Body of pancreas (tissue), 4 donors: Measurements from ENCODE around the gene FAM222B. TPM values are rescaled to one million over a fixed set of nuclear protein-coding genes. Genes with fewer than 3 reads are reported as not detected.

Source experiments
- ATAC-seq: fragments of 150-250 bp; one replicate; pipeline ENCODE4 v1.9.1; 2016
- DNase-seq, 4 donors: peaks; one replicate each; pipeline ENCODE4 v3.0.0-alpha.2; 2019
- H3K27ac ChIP-seq, 4 donors: fragments of 200-600 bp; sonication (generic); 1 replicate in 3 of 4; 2 replicates in 1 of 4; pipeline versions ENCODE4 v1.5.1 to v1.6.1; 2016 to 2019; ENCODE audit warnings: mild to moderate bottlenecking in 1 of 4, mixed read lengths in 1 of 4, moderate library complexity in 1 of 4
- H3K27me3 ChIP-seq, 2 donors: fragments of 200-600 bp; sonication (generic); one replicate each; pipeline ENCODE4 v1.6.0; 2016; ENCODE audit warnings: mild to moderate bottlenecking in 1 of 2
- H3K36me3 ChIP-seq, 2 donors: fragments of 200-600 bp; sonication (generic); replicated peaks in 1 of 2; 2 replicates each; pipeline ENCODE4 v1.5.1; 2016; ENCODE audit warnings: low read depth in 2 of 2; ENCODE audit not compliant: insufficient read depth in 1 of 2
- H3K4me1 ChIP-seq: fragments of 200-600 bp; sonication (generic); one replicate; pipeline ENCODE4 v1.6.0; 2016
- H3K4me3 ChIP-seq, 2 donors: fragments of 200-600 bp; sonication (generic); 1 replicate in 1 of 2; 2 replicates in 1 of 2; pipeline ENCODE4 v1.5.1; 2016 to 2019
- H3K9me3 ChIP-seq, 3 donors: fragments of 200-600 bp; sonication (generic); 1 replicate in 2 of 3; 2 replicates in 1 of 3; pipeline ENCODE4 v1.5.1; 2016
- CTCF ChIP-seq, 7 experiments: fragments of 450-650 bp in 4 of 7; fragments of 200-600 bp in 3 of 7; sonication (generic) in 3 of 7; IDR thresholded peaks; one replicate each; pipeline ENCODE4 v1.5.1; 2016 to 2019; ENCODE audit warnings: antibody characterized with exemption in 7 of 7
- POLR2A ChIP-seq, 3 donors: fragments of 450-650 bp; IDR thresholded peaks; one replicate each; pipeline ENCODE4 v1.6.1; 2016; ENCODE audit warnings: antibody characterized with exemption in 3 of 3, mild to moderate bottlenecking in 2 of 3
- WGBS, 2 donors: methylation state at CpG; one replicate each; pipeline ENCODE4 v1.1.5; 2017; 5-methylcytosine and 5-hydroxymethylcytosine counted together
- intact Hi-C: fragments of 100-400 bp; cut with DNase I; formaldehyde crosslinking; loops from one replicate; pipeline ENCODE4 v1.15.1; 2023
- total RNA-seq, 2 donors: library from RNA; depleted of rRNA; stranded (reverse); fragments of >200 nt; gene quantifications; one replicate each; pipeline ENCODE4 v1.1.0, GENCODE V29; 2016

The FAM222B gene
- total RNA-seq, 2 donors from 2014 or later = 9.9 to 15.3 TPM

- TF ChIP-seq POLR2A (IDR thresholded peaks at IDR 0.05) = no peak
- Histone ChIP-seq H3K4me3 (no peak overlapping the region), H3K4me1 (no peaks in the 10 kb centered on the region), H3K36me3 (peaks cover 0 to under 1% of the 10 kb centered on the region in 2 donors), H3K27me3 (no peaks in the 10 kb centered on the region), H3K27ac (no peak overlapping the region), H3K9me3 (no peaks in the 10 kb centered on the region)
- DNase-seq (no peak), ATAC-seq (no peak)
- WGBS, 2 donors = 69 to 77% methylated on average over 3 of the region's 3 CpGs
- intact Hi-C loops = no loop called here
Observed at GRCh38 chr17:28874750-28875149, 32.2 kb upstream of the FAM222B start.

DNA sequence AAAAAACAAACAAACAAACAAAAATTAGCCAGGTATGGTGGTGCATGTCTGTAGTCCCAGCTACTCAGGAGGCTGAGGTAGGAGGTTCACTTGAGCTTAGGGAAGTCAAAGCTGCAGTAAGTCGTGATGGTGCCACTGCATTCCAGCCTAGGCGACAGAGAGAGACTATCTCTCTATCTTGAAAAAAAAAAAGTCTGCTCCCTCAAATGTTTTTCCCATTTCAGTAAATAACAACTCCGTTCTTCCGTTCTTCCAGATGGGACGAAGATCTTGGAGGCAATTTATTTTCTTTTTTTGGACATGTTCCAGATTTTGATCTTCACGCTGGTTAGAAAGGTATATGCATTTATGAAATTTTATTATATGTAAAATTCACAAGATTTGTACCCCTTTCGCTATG lies 31.2 kb upstream of the FAM222B start:
- no peaks in the 10 kb centered on the region for H3K36me3 ChIP-seq
- H3K27me3 ChIP-seq = no peaks in the 10 kb centered on the region
- intact Hi-C loops = no loop called here
- H3K27ac ChIP-seq = no peak overlapping the region
- H3K4me1 ChIP-seq = no peaks in the 10 kb centered on the region
- ATAC-seq = no peak
- no peak for DNase-seq
- TF ChIP-seq CTCF (IDR thresholded peaks at IDR 0.05) = no peak
- TF ChIP-seq POLR2A (IDR thresholded peaks at IDR 0.05) = no peak
- H3K9me3 ChIP-seq = no peaks in the 10 kb centered on the region
- no peak overlapping the region for H3K4me3 ChIP-seq
- WGBS, 2 donors = 82 to 85% methylated on average over 7 of the region's 7 CpGs

GRCh38 chr17:28871056-28871579 lies 28.5 kb upstream of the FAM222B start:
- intact Hi-C loops = no loop called here
- no peaks in the 10 kb centered on the region for H3K9me3 ChIP-seq
- no peak overlapping the region for H3K4me3 ChIP-seq
- no peaks in the 10 kb centered on the region for H3K4me1 ChIP-seq
- no peak for TF ChIP-seq POLR2A (IDR thresholded peaks at IDR 0.05)
- no peak for TF ChIP-seq CTCF (IDR thresholded peaks at IDR 0.05)
- H3K27ac ChIP-seq = no peak overlapping the region
- H3K27me3 ChIP-seq = no peaks in the 10 kb centered on the region
- DNase-seq = no peak
- WGBS, 2 donors = 72% methylated on average over 2 to 6 of the region's 6 CpGs
- no peak for ATAC-seq
- no peaks in the 10 kb centered on the region for H3K36me3 ChIP-seq

- 76 to 83% methylated on average over 7 of the region's 7 CpGs for WGBS, 2 donors
- ATAC-seq (no peak), DNase-seq (no peak)
- intact Hi-C loops = no loop called here
- no peaks in the 10 kb centered on the region for H3K9me3 ChIP-seq
- H3K4me3 ChIP-seq = no peak overlapping the region
- H3K4me1 ChIP-seq = no peaks in the 10 kb centered on the region
- no peaks in the 10 kb centered on the region for H3K27me3 ChIP-seq
- no peaks in the 10 kb centered on the region for H3K36me3 ChIP-seq
- no peak for TF ChIP-seq CTCF (IDR thresholded peaks at IDR 0.05)
- no peak for TF ChIP-seq POLR2A (IDR thresholded peaks at IDR 0.05)
- no peak overlapping the region for H3K27ac ChIP-seq
Observed at GRCh38 chr17:28867276-28867675, 24.7 kb upstream of the FAM222B start.

GRCh38 chr17:28865946-28866752 lies 23.6 kb upstream of the FAM222B start:
- Histone ChIP-seq H3K4me3 (no peak overlapping the region), H3K36me3 (no peaks in the 10 kb centered on the region), H3K27me3 (no peaks in the 10 kb centered on the region), H3K9me3 (no peaks in the 10 kb centered on the region), H3K4me1 (no peaks in the 10 kb centered on the region), H3K27ac (no peak overlapping the region)
- DNase-seq = no peak
- TF ChIP-seq CTCF (IDR thresholded peaks at IDR 0.05) (no peak), POLR2A (IDR thresholded peaks at IDR 0.05) (no peak)
- 80 to 81% methylated on average over 13 of the region's 13 CpGs for WGBS, 2 donors
- no peak for ATAC-seq
- intact Hi-C loops = no loop called here
